Suppressor macrophage treated with lipopolysaccharide for 1 hour (primary cell): ENCODE data around the gene PTPRD.
"Not testable (repeated sequence)": the region's sequence is repeated elsewhere in the genome, so short reads cannot be mapped to it uniquely, and the experiment has no call there.

ENCODE experiments used
- DNase-seq, 3 donors: peaks; one replicate each; pipeline ENCODE4 v3.0.0-alpha.2; 2020 to 2022

The PTPRD gene

GRCh38 chr9:10449201-10449617 lies 163.6 kb downstream of the PTPRD start:
- not testable (repeated sequence) for DNase-seq

GRCh38 chr9:10447036-10447435 lies 165.8 kb downstream of the PTPRD start:
- no peak for DNase-seq

DNA sequence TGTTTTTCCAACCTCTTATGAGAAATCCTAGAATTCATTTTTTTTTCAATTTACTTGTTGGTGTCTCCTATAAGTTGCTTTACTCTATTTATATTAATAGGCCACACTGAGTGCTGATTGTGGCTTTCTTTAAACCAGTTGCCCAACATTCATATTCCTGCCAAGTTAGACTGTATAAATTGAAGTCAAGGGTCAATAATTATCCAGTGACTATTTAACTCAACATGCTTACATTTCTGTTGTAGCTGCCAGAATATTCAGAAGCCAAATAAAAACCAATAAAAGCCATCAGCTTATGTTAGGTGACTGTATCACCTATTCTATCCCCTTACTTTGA lies 169.0 kb downstream of the PTPRD start:
- DNase-seq: no peak

GRCh38 chr9:10443181-10443867 lies 169.5 kb downstream of the PTPRD start:
- DNase-seq: no peak

DNA sequence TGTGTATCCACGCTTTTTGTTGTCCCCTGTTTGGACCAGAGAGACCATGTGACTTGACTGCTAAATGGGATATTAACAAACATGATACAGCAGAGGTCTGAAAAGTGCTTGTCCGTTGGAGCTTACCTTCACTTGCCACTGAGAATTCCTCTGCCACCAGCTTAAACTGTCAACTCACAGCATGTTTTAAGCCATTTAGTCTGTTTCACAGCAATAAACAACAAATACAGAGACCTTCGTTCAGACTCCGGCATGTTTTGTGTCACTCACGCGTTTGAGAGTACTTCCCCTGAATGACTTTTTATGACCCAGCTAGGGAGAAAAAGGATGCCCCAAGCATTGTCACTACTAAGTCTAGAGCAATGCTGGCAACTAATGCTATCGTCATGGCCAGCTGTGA lies 173.8 kb downstream of the PTPRD start:
- DNase-seq: no peak

- DNase-seq: no peak
Measured at GRCh38 chr9:10436756-10437155, 176.0 kb downstream of the PTPRD start.

DNA sequence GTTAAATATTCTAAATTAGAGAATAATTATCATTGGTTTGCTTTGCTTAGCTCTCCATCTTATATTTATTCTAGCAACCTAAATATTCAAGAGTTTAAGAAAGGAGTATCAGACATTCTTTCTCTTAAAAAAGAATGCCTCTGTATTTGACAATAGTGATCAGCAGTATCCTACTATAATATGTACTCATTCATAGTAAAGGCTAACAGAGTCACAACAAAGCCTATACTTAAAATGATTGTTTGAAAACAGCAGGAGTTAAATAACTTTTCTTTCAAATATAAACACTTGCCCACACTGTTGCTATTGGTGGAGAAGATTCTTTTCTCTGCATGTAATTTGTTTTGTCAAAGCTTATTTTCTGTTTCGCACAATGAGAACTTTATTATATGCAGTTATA lies 178.4 kb downstream of the PTPRD start:
- DNase-seq: no peak

DNA sequence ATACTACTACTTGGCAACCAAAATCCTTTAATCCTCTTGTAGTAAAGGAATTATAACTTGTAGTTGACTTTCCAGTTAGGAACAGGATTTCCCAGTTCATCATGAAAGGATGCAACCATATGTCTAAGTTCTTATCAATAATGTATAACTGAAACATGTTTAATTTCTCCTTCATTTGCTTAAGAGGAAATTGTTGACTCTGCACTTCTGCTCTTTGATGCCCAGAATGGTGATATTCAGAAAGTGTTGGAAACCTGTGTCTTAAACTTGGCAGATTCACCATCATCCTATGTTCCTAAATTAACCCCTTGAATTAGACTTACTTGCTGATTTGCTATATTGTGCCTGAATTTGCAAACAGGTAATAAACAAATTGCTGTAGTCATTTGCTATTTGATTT lies 201.5 kb downstream of the PTPRD start:
- DNase-seq: no peak

DNA sequence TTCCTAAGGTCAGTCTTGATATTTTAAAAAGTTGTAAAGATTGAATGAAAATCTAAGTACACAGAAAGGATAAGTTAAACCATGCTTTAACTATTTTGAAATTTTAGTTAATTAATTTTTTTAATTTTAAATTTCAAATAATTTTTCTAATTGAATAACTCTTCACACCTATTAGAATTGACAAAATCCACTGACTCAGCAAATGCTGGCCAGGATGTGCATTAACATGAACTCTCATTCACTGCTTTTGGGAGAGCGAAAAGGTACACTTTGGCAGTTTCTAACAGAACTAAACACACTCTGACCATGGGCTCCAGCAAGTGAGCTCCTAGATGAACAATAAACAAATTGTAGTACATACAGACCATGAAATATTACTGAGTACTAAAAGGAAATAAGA lies 209.5 kb downstream of the PTPRD start:
- DNase-seq: no peak

DNA sequence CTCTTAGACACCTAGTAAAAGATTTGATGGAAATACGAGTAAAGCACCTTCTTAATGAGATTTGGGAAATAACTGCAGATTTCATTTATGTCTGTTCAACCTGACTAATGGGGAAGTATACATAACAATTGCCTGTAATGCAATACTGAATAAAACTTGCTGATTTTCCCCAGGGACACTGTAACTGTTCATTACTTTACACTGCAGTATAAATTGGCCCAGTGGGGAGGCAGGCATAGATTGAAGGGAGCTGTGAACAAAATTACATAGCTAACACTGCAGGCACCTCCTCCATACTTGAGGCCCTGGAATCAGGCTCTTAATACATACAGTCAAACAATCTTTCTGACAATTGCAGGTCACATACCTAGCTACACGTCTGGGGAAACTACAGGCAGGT lies 216.2 kb downstream of the PTPRD start:
- no peak for DNase-seq

GRCh38 chr9:10387282-10387681 lies 225.5 kb downstream of the PTPRD start:
- no peak for DNase-seq

DNA sequence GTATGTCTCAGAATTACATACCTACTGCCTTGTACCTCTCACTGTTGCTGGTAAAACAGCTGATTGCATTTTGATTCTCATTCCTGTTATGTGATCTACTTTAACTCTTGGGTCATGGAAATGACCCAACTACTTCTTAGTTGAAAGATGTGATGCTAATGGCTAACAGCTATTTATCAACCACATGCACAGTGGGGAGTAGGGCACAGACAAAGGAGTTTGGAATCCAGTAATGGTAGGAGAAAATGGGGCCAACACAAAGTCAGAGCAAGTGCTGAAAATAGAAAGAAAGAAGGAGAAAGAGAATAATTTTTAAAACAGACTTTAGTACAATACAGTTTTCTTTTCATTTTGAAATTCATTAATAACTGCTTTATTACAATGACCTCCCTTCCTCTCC lies 241.0 kb downstream of the PTPRD start:
- no peak for DNase-seq

- DNase-seq: peak; percentile 8 to 40 (median 35)
Measured at GRCh38 chr9:10366171-10366779, 246.5 kb downstream of the PTPRD start.

- no peak for DNase-seq
Measured at GRCh38 chr9:10354591-10354990, 258.2 kb downstream of the PTPRD start.

- not testable (repeated sequence) for DNase-seq
Measured at GRCh38 chr9:10345621-10346020, 267.2 kb downstream of the PTPRD start.

GRCh38 chr9:10341057-10341456 lies 271.7 kb downstream of the PTPRD start:
- DNase-seq: no peak

DNA sequence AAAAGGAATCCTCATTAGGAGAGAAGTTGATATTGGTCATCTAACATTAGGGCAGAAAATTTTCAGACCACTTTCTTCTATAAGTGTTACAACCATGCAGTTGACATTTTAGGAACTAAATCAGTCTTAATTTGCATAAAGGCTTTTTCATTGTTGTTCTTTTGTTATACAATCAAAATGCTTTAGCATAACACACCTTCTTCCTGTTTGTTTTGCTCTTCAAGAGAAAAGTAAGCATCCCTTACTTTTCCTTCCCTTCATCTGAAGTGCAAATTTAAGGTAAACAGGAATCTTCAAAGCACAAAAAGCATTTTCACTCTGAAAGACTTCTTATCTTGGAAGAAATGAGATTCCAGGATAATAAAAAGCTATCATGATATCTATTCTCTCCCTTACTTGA lies 273.6 kb downstream of the PTPRD start:
- DNase-seq: no peak

- DNase-seq: no peak
Measured at GRCh38 chr9:10331157-10331556, 281.6 kb downstream of the PTPRD start.

DNA sequence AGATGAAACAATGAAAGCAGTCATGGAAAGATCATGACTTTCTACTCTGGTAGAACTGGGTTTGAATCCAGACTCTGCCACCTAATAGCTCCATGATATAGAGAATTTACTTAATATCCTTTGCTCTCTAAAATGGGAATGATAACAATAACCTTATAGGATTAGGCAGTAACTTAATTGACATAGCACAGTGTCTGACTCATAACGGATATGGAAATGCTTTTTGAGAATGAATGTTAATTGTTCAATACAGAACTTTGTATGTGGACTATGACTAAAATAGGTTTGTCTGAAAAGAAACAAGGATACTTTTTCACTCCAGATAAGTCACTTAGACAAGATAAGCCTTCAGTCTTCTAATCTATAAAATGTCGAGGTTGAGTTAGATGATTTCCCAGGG lies 330.7 kb downstream of the PTPRD start:
- no peak for DNase-seq

- no peak for DNase-seq
Measured at GRCh38 chr9:10274988-10275387, 337.8 kb downstream of the PTPRD start.

DNA sequence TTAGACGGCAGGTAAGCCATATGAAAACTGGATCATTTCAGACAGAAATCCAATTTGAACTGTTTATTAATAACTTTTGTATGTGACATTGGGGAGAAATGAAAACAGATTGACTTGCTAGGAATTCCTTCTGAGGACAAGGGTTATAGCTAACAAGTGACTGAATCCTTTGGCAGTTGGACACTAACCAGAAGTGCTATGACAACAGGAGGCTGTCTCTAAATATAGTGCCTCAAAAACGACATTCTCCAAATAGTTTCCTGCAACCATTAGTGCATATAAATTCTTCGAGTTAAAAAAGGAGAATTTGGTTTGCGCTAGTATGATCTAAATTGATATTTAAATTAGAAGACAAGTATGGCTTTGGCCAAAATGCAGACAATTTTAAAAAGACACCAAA lies 338.6 kb downstream of the PTPRD start:
- DNase-seq: no peak

- no peak for DNase-seq
Measured at GRCh38 chr9:10272830-10273229, 340.0 kb downstream of the PTPRD start.

DNA sequence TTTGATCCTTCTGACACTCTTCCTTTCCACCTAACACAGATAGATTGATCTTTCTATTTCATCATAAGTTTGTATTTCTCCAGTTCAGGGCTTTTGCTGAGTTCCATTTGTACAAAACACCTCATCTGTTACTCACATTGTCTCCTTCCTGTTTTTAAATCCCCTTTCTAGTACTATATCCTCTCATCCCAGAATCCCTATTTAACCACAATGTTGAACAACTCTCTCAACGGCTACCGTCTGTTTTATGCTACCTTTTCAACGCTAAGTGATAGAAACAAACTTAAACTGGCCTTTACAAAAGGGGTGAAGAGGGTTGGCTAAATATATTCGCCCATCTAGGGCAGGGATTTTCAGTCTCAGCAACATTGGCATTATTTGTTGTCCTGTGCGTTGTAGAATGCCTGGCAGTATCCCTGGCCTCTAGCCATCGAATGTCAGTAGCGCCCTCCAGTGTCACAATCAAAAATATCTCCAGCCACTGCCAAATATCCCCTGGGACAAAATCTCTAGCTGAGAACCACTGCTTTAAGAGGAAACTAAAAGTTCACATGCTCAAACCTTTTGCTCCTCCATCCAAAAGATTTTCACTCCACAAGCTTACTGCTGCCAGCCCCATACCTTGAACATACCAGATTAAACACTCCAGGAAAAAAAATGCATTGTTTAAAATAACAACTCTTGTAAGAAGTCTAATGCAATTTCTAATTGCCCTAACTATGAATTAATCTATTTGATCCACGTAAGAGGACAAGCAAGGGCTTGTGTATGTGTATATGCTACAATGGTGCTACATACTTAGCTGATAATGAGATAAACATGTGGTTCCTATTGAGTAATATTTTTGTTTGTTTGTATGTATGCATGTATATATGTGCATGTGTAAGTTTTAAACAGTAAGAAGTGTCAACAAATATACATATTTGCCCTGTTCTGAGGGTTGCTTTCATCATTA lies 344.0 kb downstream of the PTPRD start:
- DNase-seq: peak in 2 of 3 donors; percentile 4 to 5

GRCh38 chr9:10265153-10265631 lies 347.6 kb downstream of the PTPRD start:
- no peak for DNase-seq
